RWPE2 (cell line): ENCODE measurements around the gene SH3BP4.

Source experiments
- ATAC-seq: fragments of 200-7000 bp; cut with Tn5 transposase; 3 replicates; pipeline ENCODE4 v1.9.1; 2021; ENCODE audit warnings: low read depth
- DNase-seq: peaks from one replicate; pipeline ENCODE4 v3.0.0-alpha.2; 2020; ENCODE audit warnings: low spot score
- H3K27ac ChIP-seq: fragments of 450-650 bp; 2 replicates; pipeline ENCODE4 v1.5.1; 2017; ENCODE audit warnings: mild to moderate bottlenecking; ENCODE audit not compliant: poor library complexity, severe bottlenecking
- H3K27me3 ChIP-seq: fragments of 250-450 bp; sonication (Bioruptor Pico); 2 replicates; pipeline ENCODE4 v1.5.1; 2021; ENCODE audit warnings: mild to moderate bottlenecking, moderate library complexity; ENCODE audit not compliant: insufficient read depth, poor library complexity, severe bottlenecking
- H3K36me3 ChIP-seq: fragments of 250-450 bp; sonication (Bioruptor Pico); 2 replicates; pipeline ENCODE4 v1.5.1; 2020; ENCODE audit warnings: low read depth, mild to moderate bottlenecking, moderate library complexity
- H3K4me1 ChIP-seq: fragments of 250-450 bp; sonication (Bioruptor Pico); 2 replicates; pipeline ENCODE4 v1.5.1; 2021; ENCODE audit warnings: mild to moderate bottlenecking, moderate library complexity; ENCODE audit not compliant: insufficient read depth, poor library complexity, severe bottlenecking
- H3K4me3 ChIP-seq: fragments of 250-450 bp; sonication (Bioruptor Pico); 2 replicates; pipeline ENCODE4 v1.5.1; 2021; ENCODE audit warnings: mild to moderate bottlenecking, moderate library complexity; ENCODE audit not compliant: severe bottlenecking
- H3K9me3 ChIP-seq: fragments of 250-450 bp; sonication (Bioruptor Pico); 2 replicates; pipeline ENCODE4 v1.5.1; 2021; ENCODE audit warnings: mild to moderate bottlenecking, moderate library complexity; ENCODE audit not compliant: severe bottlenecking
- TF ChIP-seq, protein P1 (sequence below): fragments of 450-650 bp; IDR thresholded peaks from one replicate; pipeline ENCODE4 v1.5.1; 2017; ENCODE audit warnings: mild to moderate bottlenecking, moderate library complexity; ENCODE audit not compliant: poor library complexity, severe bottlenecking

The SH3BP4 gene

GRCh38 chr2:235005023-235005422 lies 53.2 kb downstream of the SH3BP4 start:
- H3K36me3 ChIP-seq = peaks cover 23% of the 10 kb centered on the region
- DNase-seq (no peak), ATAC-seq (no peak)
- peaks cover 23% of the 10 kb centered on the region for H3K4me1 ChIP-seq
- TF ChIP-seq, protein P1, sequence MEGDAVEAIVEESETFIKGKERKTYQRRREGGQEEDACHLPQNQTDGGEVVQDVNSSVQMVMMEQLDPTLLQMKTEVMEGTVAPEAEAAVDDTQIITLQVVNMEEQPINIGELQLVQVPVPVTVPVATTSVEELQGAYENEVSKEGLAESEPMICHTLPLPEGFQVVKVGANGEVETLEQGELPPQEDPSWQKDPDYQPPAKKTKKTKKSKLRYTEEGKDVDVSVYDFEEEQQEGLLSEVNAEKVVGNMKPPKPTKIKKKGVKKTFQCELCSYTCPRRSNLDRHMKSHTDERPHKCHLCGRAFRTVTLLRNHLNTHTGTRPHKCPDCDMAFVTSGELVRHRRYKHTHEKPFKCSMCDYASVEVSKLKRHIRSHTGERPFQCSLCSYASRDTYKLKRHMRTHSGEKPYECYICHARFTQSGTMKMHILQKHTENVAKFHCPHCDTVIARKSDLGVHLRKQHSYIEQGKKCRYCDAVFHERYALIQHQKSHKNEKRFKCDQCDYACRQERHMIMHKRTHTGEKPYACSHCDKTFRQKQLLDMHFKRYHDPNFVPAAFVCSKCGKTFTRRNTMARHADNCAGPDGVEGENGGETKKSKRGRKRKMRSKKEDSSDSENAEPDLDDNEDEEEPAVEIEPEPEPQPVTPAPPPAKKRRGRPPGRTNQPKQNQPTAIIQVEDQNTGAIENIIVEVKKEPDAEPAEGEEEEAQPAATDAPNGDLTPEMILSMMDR = no peak
- no peaks in the 10 kb centered on the region for H3K9me3 ChIP-seq
- H3K27ac ChIP-seq = peak overlapping the region; percentile 4
- H3K27me3 ChIP-seq = no peaks in the 10 kb centered on the region
- H3K4me3 ChIP-seq = no peak overlapping the region

GRCh38 chr2:235005603-235006259 lies 53.9 kb downstream of the SH3BP4 start:
- Histone ChIP-seq H3K9me3 (no peaks in the 10 kb centered on the region), H3K4me3 (no peak overlapping the region), H3K27ac (peak overlapping the region; percentile 86), H3K4me1 (peaks cover 23% of the 10 kb centered on the region), H3K27me3 (no peaks in the 10 kb centered on the region), H3K36me3 (peaks cover 17% of the 10 kb centered on the region)
- TF ChIP-seq, protein P1 = no peak
- ATAC-seq (no peak), DNase-seq (no peak)

- no peaks in the 10 kb centered on the region for H3K9me3 ChIP-seq
- no peaks in the 10 kb centered on the region for H3K27me3 ChIP-seq
- peaks cover 17% of the 10 kb centered on the region for H3K36me3 ChIP-seq
- peak overlapping the region; percentile 86 for H3K27ac ChIP-seq
- TF ChIP-seq, protein P1 = no peak
- ATAC-seq (no peak), DNase-seq (no peak)
- no peak overlapping the region for H3K4me3 ChIP-seq
- H3K4me1 ChIP-seq = peaks cover 23% of the 10 kb centered on the region
Observed at GRCh38 chr2:235006461-235006860, 54.6 kb downstream of the SH3BP4 start.

GRCh38 chr2:235006986-235007385 lies 55.2 kb downstream of the SH3BP4 start:
- Histone ChIP-seq H3K27ac (peak overlapping the region; percentile 86), H3K36me3 (peaks cover 15% of the 10 kb centered on the region), H3K9me3 (no peaks in the 10 kb centered on the region), H3K4me1 (peaks cover 23% of the 10 kb centered on the region), H3K27me3 (no peaks in the 10 kb centered on the region), H3K4me3 (no peak overlapping the region)
- TF ChIP-seq, protein P1 = no peak
- no peak for ATAC-seq
- DNase-seq = no peak

DNA sequence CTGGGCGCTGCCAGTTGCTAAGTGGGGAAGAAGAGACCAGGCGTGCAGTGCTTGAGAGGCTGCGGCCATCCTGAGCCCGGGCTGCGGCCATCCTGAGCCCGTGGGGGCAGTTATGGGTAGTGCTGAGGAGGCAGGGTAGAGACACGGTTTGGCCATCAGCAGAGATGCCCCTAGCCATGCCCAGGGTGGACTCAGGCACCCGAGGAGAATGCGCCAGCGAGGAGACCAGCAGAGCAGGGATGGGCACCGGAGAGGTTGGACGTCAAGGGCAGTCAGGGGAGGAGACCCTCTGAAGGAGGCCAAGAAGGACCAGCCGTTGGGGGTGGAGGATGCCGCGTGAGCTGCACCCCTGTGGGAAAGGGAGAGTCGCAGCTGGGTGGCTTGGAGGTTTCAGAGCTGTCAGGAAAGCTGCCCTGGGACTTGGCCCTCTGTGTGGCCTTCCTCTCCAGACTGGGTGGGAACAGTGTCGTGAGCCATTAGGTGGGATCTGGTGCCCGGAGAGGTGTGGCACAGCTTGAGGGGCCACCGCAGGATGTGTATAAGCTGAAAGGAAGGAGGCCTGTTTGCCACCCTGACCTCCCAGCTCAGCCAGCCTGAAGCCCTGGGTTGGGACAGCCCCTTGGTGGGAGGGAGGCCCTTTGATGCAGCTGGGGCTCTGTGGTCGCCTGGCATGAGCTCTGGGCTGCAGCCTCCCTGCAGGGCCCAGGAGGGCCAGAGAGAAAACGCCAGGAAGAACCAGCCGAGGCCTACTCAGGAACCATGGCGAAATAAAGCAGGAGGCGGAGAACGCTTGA lies 56.0 kb downstream of the SH3BP4 start:
- DNase-seq = no peak
- Histone ChIP-seq H3K9me3 (no peaks in the 10 kb centered on the region), H3K27ac (peak overlapping the region; percentile 86), H3K4me1 (peaks cover 23% of the 10 kb centered on the region), H3K36me3 (peaks cover 7% of the 10 kb centered on the region), H3K27me3 (no peaks in the 10 kb centered on the region), H3K4me3 (no peak overlapping the region)
- ATAC-seq = peak; percentile 25
- TF ChIP-seq, protein P1 = no peak
